Measurements from ENCODE around the gene ARID1B.

GRCh38 chr6:157072128-157072527 is 294.9 kb downstream of the ARID1B start:
- no peak for TF ChIP-seq CTCF (IDR thresholded peaks at IDR 0.05)
- no peak for TF ChIP-seq POLR2A (IDR thresholded peaks at IDR 0.05)
